Osteoblast (primary cell): ENCODE results near the gene TXNDC5. TPM values are rescaled to one million over a fixed set of nuclear protein-coding genes. Genes with fewer than 3 reads are reported as not detected.

Experiments
- DNase-seq: peaks from one replicate; pipeline ENCODE4 v3.0.0; 2011; ENCODE audit warnings: low spot score, mixed read lengths; ENCODE audit not compliant: insufficient read length; ENCODE audit errors: missing footprints
- H2AFZ ChIP-seq: 2 replicates; pipeline ENCODE4 v1.6.0; 2011; ENCODE audit warnings: mild to moderate bottlenecking, low read length
- H3K27ac ChIP-seq: 2 replicates; pipeline ENCODE4 v1.5.1; 2011; ENCODE audit warnings: mild to moderate bottlenecking, low read depth, low read length, moderate library complexity
- H3K27me3 ChIP-seq: 2 replicates; pipeline ENCODE4 v1.6.0; 2012; ENCODE audit warnings: mild to moderate bottlenecking, control low read depth, inconsistent platforms, low read length, moderate library complexity; ENCODE audit not compliant: insufficient read depth
- H3K36me3 ChIP-seq: 2 replicates; pipeline ENCODE4 v1.5.1; 2011; ENCODE audit warnings: mild to moderate bottlenecking, low read length, control low read depth, moderate library complexity; ENCODE audit not compliant: insufficient read depth
- H3K4me1 ChIP-seq: 2 replicates; pipeline ENCODE4 v1.5.1; 2011; ENCODE audit warnings: mild to moderate bottlenecking, low read length, control low read depth, moderate library complexity; ENCODE audit not compliant: insufficient read depth
- H3K4me2 ChIP-seq: 2 replicates; pipeline ENCODE4 v1.6.0; 2011; ENCODE audit warnings: mild to moderate bottlenecking, low read length; ENCODE audit not compliant: insufficient read depth
- H3K4me3 ChIP-seq: fragments of 200-600 bp; sonication (generic); 3 replicates; pipeline ENCODE4 v1.5.1; 2012; ENCODE audit warnings: mild to moderate bottlenecking, low read length, inconsistent platforms; ENCODE audit not compliant: insufficient read depth
- H3K79me2 ChIP-seq: 2 replicates; pipeline ENCODE4 v1.6.0; 2012; ENCODE audit warnings: mild to moderate bottlenecking, low read length, control low read depth, inconsistent platforms; ENCODE audit not compliant: insufficient read depth
- H3K9me3 ChIP-seq: 2 replicates; pipeline ENCODE4 v1.5.1; 2011; ENCODE audit warnings: low read depth, low read length, control low read depth
- H4K20me1 ChIP-seq: 2 replicates; pipeline ENCODE4 v1.6.0; 2012; ENCODE audit warnings: mild to moderate bottlenecking, low read length, control low read depth; ENCODE audit not compliant: insufficient read depth
- CTCF ChIP-seq: IDR thresholded peaks from 2 replicates; pipeline ENCODE4 v1.5.1; 2011; ENCODE audit warnings: mild to moderate bottlenecking, low read depth, low read length, moderate library complexity; ENCODE audit errors: extremely low read depth
- total RNA-seq: library from RNA; depleted of rRNA; stranded (reverse); fragments of >200 nt; gene quantifications from 2 replicates; pipeline ENCODE4 v1.2.3, GENCODE V29; 2012

The TXNDC5 gene
- total RNA-seq, 1 donor = 344 TPM

GRCh38 chr6:7924867-7925266 lies 14.3 kb upstream of the TXNDC5 start:
- Histone ChIP-seq H3K27me3 (peaks cover 3% of the 10 kb centered on the region), H4K20me1 (no peaks in the 10 kb centered on the region), H2AFZ (no peak overlapping the region), H3K36me3 (no peaks in the 10 kb centered on the region), H3K4me1 (peaks cover 6% of the 10 kb centered on the region), H3K9me3 (no peaks in the 10 kb centered on the region), H3K4me3 (no peak overlapping the region), H3K4me2 (no peak overlapping the region), H3K27ac (no peak overlapping the region), H3K79me2 (no peaks in the 10 kb centered on the region)
- TF ChIP-seq CTCF = no peak
- no peak for DNase-seq

- Histone ChIP-seq H3K9me3 (no peaks in the 10 kb centered on the region), H3K27me3 (peaks cover 3% of the 10 kb centered on the region), H4K20me1 (no peaks in the 10 kb centered on the region), H3K4me1 (peaks cover 8% of the 10 kb centered on the region), H2AFZ (no peak overlapping the region), H3K36me3 (no peaks in the 10 kb centered on the region), H3K4me2 (no peak overlapping the region), H3K79me2 (no peaks in the 10 kb centered on the region), H3K27ac (no peak overlapping the region), H3K4me3 (no peak overlapping the region)
- no peak for TF ChIP-seq CTCF
- no peak for DNase-seq
These were observed 12.0 kb upstream of the TXNDC5 start for GRCh38 chr6:7922596-7922995.

GRCh38 chr6:7921632-7922092 lies 11.1 kb upstream of the TXNDC5 start:
- peaks cover 3% of the 10 kb centered on the region for H3K27me3 ChIP-seq
- no peaks in the 10 kb centered on the region for H3K36me3 ChIP-seq
- no peak for TF ChIP-seq CTCF
- H3K27ac ChIP-seq = no peak overlapping the region
- no peaks in the 10 kb centered on the region for H4K20me1 ChIP-seq
- no peak overlapping the region for H2AFZ ChIP-seq
- no peak overlapping the region for H3K4me3 ChIP-seq
- H3K4me2 ChIP-seq = no peak overlapping the region
- H3K9me3 ChIP-seq = no peaks in the 10 kb centered on the region
- peaks cover 8% of the 10 kb centered on the region for H3K4me1 ChIP-seq
- no peak for DNase-seq
- no peaks in the 10 kb centered on the region for H3K79me2 ChIP-seq

GRCh38 chr6:7921046-7921445 lies 10.5 kb upstream of the TXNDC5 start:
- no peak overlapping the region for H3K27ac ChIP-seq
- H3K79me2 ChIP-seq = no peaks in the 10 kb centered on the region
- H3K4me3 ChIP-seq = no peak overlapping the region
- H3K36me3 ChIP-seq = no peaks in the 10 kb centered on the region
- peaks cover 3% of the 10 kb centered on the region for H3K27me3 ChIP-seq
- peaks cover 8% of the 10 kb centered on the region for H3K4me1 ChIP-seq
- H4K20me1 ChIP-seq = no peaks in the 10 kb centered on the region
- no peaks in the 10 kb centered on the region for H3K9me3 ChIP-seq
- no peak overlapping the region for H2AFZ ChIP-seq
- DNase-seq = no peak
- no peak for TF ChIP-seq CTCF
- H3K4me2 ChIP-seq = no peak overlapping the region
